GF-D8 (cell line): ENCODE data around the gene GPR152.
"Not testable (repeated sequence)": the region's sequence is repeated elsewhere in the genome, so short reads cannot be mapped to it uniquely, and the experiment has no call there.

Experiments
- DNase-seq: peaks from one replicate; lab custom pipeline; 2025; lab: John Stamatoyannopoulos, UW

The GPR152 gene

DNA sequence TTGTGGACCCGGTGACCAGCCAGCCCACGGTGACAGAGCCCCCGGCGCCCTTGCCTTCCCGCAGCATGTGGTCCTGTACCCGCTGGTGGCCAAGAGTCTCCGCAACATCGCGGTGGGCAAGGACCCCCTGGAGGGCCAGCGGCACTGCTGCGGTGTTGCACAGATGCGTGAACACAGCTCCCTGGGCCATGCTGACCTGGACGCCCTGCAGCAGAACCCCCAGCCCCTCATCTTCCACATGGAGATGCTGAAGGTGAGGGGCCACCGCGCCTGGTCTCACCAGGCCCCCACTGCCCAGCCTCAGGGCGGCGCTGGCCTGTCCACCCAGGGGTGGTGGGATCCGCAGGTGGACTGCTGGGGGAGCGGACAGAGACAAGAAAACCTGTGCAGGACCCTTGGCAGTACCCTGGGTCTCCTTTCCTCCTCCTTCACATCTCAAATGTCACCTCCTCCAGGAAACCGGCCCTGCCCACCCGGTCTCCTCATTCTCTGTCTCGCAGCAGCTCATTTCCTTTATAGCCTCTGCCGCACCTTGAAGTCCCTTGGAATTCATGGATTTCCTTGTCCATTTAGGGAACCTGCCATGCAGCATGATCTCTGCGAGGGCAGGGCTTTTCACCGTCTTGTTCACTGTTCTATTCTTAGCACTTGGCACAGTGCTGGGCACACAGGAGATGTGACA lies 36.8 kb upstream of the GPR152 start:
- no peak for DNase-seq

DNA sequence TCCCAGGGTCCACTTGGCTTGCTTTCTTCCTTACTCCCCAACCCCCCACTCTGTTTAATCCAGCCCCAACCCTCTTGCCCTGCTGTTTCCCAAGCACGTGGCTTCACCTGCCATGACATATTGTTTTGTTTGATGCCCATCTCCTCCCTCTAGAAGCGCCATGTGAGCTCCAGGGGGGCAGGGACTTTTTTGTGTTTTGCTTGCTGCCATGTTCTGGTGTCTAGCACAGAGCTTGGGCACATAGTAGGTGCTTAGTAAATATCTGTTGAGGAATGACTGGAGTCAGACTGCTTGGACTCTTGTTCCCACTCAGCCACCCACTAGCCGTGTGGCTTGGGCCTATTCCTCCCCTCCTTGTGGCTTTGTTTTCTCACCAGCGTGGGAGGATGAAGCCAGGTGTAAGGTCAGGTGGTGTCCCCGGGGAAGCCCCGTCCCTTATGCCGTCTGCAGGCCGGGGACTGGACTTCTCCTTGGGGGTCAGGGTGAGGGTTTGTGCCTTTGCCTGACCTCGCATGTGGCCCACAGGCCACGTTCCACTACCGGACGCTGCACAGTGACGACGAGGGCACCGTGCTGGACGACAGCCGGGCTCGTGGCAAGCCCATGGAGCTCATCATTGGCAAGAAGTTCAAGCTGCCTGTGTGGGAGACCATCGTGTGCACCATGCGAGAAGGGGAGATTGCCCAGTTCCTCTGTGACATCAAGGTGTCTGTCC lies 34.1 kb upstream of the GPR152 start:
- DNase-seq: no peak

DNA sequence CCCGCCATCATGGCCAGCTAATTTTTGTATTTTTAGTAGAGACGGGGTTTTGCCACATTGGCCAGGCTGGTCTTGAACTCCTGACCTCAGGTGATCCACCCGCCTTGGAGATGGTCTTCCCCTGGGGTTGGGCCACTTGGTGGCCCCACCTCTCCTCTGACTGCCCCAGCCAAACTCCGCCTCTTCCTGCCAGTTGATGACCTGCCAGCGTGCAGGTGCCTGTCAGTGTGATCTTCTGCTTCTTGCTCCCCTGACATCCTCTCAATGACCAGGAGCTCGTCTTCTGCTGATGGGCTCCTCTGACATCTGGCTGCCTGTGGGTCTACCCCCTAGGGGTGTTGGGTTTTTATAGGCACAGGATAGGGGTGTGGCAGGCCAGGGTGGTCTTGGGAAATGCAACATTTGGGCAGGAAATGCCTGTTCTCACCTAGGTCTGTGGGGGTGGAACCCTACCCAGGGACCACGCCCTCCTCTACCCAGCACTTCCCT lies 33.4 kb upstream of the GPR152 start:
- not testable (repeated sequence) for DNase-seq

GRCh38 chr11:67484847-67485311 lies 32.4 kb upstream of the GPR152 start:
- peak; percentile 2 for DNase-seq

- DNase-seq: no peak
Observed at GRCh38 chr11:67483831-67484665, 31.5 kb upstream of the GPR152 start.

DNA sequence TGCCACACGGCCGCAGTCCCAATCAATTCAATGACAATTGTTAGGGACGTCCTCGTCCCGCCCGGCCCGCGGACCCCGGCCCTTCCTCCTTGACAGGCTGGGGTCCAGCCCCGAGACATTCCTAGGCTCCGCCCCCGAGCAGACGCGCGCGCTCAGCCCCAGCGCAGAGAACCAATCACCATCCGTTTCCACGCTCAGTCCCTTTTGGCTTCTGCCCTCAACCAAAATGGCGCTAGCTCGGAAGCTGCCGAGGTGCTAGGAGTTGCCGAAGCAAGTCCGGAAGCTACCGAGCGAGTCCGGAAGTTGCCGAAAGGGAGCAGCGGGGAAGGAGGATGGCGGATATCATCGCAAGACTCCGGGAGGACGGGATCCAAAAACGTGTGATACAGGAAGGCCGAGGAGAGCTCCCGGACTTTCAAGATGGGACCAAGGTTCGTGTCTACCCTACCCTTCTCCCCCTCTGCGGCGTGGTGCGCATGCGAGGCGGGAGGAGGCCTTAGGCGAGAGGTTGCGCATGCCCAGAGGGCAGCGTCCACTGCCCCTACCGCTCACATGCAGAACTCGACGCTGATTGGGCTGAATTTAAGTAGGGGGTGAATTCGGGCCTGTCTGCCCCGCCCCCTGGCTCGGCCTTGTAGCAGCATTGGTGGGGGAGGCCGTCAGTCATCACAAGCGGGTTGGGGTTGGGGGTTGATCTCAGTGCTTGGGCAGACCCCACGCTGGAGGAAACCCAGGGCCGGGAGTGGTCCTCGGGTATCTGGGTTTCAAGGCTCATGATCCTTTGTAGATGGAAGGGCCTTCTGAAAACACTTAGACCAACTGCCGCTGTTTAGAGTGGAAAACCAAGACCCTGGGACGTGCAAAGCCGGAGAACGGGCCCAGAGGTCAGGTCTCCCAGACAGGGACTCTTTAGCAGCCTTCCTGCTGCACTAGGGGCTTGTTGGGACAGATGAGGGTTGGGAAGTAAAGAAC lies 30.6 kb upstream of the GPR152 start, which contains the start of gene AIP:
Gene AIP, plus strand, starts transcription at position 200 of the 972 bp plus-strand sequence. Its CDS starts 133 bp downstream, at position 333.
- peak; percentile 90 for DNase-seq

DNA sequence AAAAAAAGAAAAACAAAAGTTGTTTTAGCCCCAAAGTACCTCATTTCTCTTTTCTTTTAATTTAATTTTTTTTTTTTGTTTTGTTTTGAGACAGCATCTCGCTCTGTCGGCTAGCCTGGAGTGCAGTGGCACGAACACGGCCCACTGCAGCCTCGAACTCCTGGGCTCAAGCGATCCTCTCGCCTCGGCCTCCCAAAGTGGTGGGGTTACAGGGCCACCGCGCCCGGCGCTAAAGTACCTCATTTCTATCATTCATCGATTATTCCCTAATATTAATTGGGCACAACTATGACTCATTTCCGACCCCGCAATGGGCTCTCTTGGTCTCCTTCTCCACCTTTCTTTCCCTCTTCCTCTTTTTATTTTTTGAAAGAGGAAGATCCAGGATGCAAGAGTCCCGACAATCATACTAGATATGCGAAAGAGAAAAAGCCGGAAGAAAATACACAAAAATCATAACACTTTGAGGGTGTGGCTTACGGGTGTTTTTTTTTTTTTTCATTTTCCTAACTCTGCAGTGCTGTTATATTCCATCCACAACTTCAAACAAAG lies 29.8 kb upstream of the GPR152 start:
- DNase-seq: peak; percentile 64

DNA sequence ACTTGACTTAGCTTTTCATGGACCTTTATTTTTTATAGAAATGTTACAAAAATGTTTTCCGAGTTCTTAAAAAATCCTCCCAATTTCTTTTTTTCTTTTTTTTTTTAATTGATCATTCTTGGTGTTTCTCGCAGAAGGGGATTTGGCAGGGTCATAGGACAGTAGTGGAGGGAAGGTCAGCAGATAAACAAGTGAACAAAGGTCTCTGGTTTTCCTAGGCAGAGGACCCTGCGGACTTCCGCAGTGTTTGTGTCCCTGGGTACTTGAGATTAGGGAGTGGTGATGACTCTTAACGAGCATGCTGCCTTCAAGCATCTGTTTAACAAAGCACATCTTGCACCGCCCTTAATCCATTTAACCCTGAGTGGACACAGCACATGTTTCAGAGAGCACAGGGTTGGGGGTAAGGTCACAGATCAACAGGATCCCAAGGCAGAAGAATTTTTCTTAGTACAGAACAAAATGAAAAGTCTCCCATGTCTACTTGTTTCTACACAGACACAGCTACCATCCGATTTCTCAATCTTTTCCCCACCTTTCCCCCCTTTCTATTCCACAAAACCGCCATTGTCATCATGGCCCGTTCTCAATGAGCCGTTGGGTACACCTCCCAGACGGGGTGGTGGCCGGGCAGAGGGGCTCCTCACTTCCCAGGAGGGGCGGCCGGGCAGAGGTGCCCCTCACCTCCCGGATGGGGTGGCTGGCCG lies 25.0 kb upstream of the GPR152 start:
- not testable (repeated sequence) for DNase-seq

- not testable (repeated sequence) for DNase-seq
Observed at GRCh38 chr11:67476692-67477091, 24.2 kb upstream of the GPR152 start.

DNA sequence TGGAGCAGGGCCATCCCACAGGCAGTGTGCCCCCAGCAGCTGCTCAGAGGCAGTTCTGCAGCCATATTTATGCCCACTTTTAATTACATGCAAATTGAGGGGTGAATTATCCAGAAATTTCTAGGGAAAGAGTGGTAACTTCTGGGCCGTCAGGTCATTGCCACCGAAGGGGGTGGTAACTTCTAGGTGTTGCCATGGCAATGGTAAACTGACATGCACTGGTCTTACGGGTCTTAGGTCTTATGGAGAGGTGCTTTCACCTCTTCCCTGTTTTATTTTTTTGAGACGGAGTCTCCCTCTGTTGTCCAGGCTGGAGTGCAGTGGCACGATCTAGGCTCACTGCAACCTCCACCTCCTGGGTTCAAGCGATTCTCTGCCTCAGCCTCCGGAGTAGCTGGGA lies 20.4 kb upstream of the GPR152 start:
- no peak for DNase-seq

GRCh38 chr11:67470337-67471002 lies 17.9 kb upstream of the GPR152 start:
- no peak for DNase-seq

- DNase-seq: no peak
Observed at GRCh38 chr11:67469508-67469811, 16.9 kb upstream of the GPR152 start.

DNA sequence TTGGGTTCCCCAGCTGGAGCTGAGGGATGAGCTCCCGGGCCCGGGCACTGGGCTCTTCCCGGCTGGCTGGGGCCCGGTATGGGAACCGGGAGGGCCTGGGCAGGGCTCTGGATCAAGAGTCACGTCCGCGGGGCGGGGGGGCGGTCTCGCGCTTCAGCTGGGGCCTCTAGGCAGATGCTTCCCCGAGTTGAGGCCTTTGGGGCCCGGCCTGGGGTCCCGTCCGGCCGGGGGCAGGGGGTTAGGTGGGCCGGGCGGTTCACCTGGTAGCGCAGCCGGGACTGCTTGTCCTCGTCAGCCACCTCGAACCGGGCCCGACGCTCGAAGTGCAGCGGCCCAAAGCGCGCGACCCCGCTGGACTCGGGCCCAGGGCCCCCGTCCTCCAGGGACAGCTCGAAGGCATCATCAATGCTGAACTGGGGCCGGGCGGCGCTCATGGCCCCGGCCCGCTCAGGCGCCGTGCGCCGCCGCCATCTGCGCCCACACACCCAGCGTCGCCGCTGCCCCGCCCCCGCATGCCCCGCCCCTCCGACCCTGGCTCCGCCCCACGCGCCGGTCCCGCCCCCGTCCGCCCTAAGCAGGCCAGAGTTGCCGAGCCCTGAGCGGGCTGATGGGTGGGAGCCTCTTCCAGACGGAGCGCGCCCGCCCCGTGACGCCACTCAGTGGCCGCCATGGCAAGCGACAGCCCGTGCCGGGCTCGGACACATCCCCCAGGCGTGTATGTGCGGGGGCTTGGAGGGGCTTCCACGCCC lies 16.4 kb upstream of the GPR152 start, which contains the start of gene TMEM134:
Gene TMEM134, minus strand, starts transcription at position 493 of the 749 bp plus-strand sequence. Its CDS starts 59 bp downstream, at position 434.
- peak; percentile 64 for DNase-seq

DNA sequence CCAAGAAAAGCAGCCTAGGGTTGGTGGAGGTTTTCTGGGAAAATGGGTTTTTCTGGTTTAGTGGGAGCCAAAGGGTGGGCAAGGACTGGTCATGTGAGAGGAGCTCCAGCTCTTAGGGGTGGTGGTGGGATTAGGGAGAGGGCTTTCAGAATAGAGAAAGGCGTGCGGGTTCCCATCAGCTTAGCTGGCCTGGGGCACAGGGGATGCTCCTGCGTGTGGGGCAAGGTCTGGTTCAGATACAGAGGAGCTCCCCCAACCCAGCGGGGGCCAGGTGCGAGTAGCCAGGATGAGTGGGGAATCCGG lies 15.9 kb upstream of the GPR152 start:
- no peak for DNase-seq

GRCh38 chr11:67468056-67468455 lies 15.5 kb upstream of the GPR152 start:
- DNase-seq: no peak

DNA sequence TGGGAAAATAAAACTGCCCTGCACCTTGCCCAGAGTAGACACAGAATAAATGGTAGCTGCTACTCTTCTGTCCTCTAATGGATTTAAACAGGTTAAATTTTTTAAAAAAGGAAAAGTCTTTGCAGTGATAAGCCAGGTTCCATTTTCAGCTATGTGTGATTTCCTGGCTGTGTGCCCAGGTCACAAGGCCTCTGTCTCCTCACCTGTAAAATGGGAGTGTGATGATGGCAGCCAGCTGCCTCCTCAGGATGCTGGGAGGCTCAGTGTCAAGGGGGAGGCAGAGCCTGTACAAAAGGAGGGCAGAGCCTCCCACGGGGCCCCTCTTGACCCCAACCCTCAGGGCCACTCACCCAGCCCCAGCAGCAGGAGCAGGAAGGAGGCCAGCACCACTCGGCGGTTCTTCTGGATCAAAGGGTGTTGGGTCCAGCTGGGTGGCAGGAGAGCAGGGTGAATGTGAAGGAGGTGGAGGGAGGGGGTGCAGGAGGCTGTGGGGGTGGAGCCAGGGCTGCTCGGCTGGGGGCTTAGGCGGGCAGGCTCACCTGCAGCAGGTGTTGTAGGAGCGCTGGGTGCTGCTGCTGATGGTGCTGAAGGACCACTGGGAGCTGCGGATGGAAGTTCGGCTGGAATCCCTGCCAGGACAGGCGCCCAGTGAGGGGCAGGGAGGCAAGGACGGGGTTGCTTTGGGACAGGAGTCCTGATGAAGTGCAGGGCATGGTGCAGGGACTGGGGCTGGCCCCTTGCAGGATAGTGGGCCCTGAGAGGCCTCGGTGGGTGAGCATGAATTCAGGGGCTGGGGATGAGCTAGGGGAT lies 14.6 kb upstream of the GPR152 start:
- no peak for DNase-seq

GRCh38 chr11:67466367-67466766 lies 13.8 kb upstream of the GPR152 start:
- DNase-seq: no peak

DNA sequence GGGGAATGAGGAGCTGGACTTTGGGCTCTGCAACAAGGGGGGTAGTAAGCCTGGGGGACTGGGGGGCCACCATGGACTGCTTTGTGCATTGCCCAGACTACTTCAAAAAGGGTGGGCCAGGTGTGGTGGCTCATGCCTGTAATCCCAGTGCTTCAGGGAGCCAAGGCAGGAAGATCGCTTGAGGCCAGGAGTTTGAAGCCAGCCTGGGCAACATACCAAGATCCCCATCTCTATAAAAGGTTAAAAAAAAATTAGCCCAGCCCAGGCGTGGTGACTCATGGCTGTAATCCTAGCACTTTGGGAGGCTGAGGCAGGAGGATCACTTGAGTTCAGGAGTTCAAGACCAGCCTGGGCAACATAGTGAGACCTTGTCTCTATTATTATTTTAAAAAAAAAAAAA lies 13.0 kb upstream of the GPR152 start:
- DNase-seq: not testable (repeated sequence)
